ENCODE measurements around the gene PRR20G. TPM values are rescaled to one million over a fixed set of nuclear protein-coding genes. Genes with fewer than 3 reads are reported as not detected.

PRR20G gene
- total and polyA plus RNA-seq, 2 of the 4 experiments (the other 2 are of a cell fraction): not detected

- H2AFZ ChIP-seq (replicated peaks; ENCODE audit: low read length, poor library complexity): no peak overlapping the region
Observed at GRCh38 chr3:127286571-127287140, 1.2 kb downstream of the PRR20G start.

More at GRCh38 chr3:127286571-127287140, 1.2 kb downstream of the PRR20G start:
- no peak overlapping the region for H2BK5ac ChIP-seq (ENCODE audit: low read depth, low read length, poor library complexity, severe bottlenecking)
- no peaks in the 10 kb centered on the region for H3K36me3 ChIP-seq (ENCODE audit: control insufficient read depth, insufficient read depth, low read length)
- H3K9ac ChIP-seq (ENCODE audit: low read depth, low read length): no peak overlapping the region
- DNase-seq (peak; percentile 6), ATAC-seq (ENCODE audit: low read depth) (no peak)
- no peaks in the 10 kb centered on the region for H3K27me3 ChIP-seq (ENCODE audit: control insufficient read depth, insufficient read depth, low read length)
- H4K91ac ChIP-seq (ENCODE audit: insufficient read depth, low read depth, low read length): no peak overlapping the region
- H4K5ac ChIP-seq (ENCODE audit: low read depth, low read length): no peak overlapping the region
- H4K8ac ChIP-seq (ENCODE audit: low read depth in 2 of 2, low read length in 2 of 2): no peak overlapping the region
- no peaks in the 10 kb centered on the region for H3K4me1 ChIP-seq (ENCODE audit: control insufficient read depth, insufficient read depth, low read length)
- no peaks in the 10 kb centered on the region for H3K9me1 ChIP-seq (ENCODE audit: insufficient read depth, low read length)
- H2AK9ac ChIP-seq (replicated peaks; ENCODE audit: low read depth, low read length, poor library complexity): no peak overlapping the region
- no TSS peak for BruUV-seq (replicated peaks)
- no peak overlapping the region for H2BK20ac ChIP-seq (ENCODE audit: low read depth, low read length)
- ChIA-PET POLR2A (ENCODE audit: unreplicated experiment) (no interaction called here), CTCF (no interaction called here)
- H3K56ac ChIP-seq (ENCODE audit: extremely low read depth, insufficient read depth, low read length): no peak overlapping the region
- H2BK15ac ChIP-seq (ENCODE audit: low read depth, low read length): no peak overlapping the region
- no peak overlapping the region for H3K14ac ChIP-seq (replicated peaks; ENCODE audit: low read depth, low read length)
- H3K23ac ChIP-seq (ENCODE audit: low read depth, low read length): no peak overlapping the region
- H3K4ac ChIP-seq (ENCODE audit: low read depth, low read length): no peak overlapping the region
- TF ChIP-seq ELK1 (IDR thresholded peaks at IDR 0.05; ENCODE audit: borderline replicate concordance, low read depth, low read length) (no peak), RAD21 (IDR thresholded peaks at IDR 0.05; ENCODE audit: low read length) (no peak), CHD1 (IDR thresholded peaks at IDR 0.05; ENCODE audit: low read depth, low read length) (no peak), CEBPB (IDR thresholded peaks at IDR 0.05; ENCODE audit: low read depth, low read length) (no peak), NFE2L2 (IDR thresholded peaks at IDR 0.05; ENCODE audit: low read depth, low read length) (no peak), USF2 (IDR thresholded peaks at IDR 0.05; ENCODE audit: low read depth, low read length) (no peak), POLR2A (IDR thresholded peaks at IDR 0.05; ENCODE audit: low read depth, low read length) (no peak), RCOR1 (IDR thresholded peaks at IDR 0.05; ENCODE audit: insufficient replicate concordance, low read length) (no peak), CTCF (conservative IDR thresholded peaks at IDR 0.05; ENCODE audit: low read depth, low read length) (no peak), BHLHE40 (IDR thresholded peaks at IDR 0.05; ENCODE audit: low read depth, low read length) (no peak)
- no peak overlapping the region for H3K27ac ChIP-seq (ENCODE audit: insufficient read depth, low read length)
- no peak overlapping the region for H2BK120ac ChIP-seq (ENCODE audit: low read depth, low read length)
- no peak overlapping the region for H3K4me3 ChIP-seq (ENCODE audit: insufficient read depth, low read depth, low read length)
- no peaks in the 10 kb centered on the region for H3K79me1 ChIP-seq (ENCODE audit: low read depth in 1 of 2, low read length in 2 of 2)
- intact Hi-C loops (cut with micrococcal nuclease) (no loop called here), in situ Hi-C loops (cut with MboI; ENCODE audit: low sequenced_read_pairs) (no loop called here), dilution Hi-C loops (cut with HindIII; ENCODE audit: low sequenced_read_pairs, unreplicated experiment) (no loop called here)
- no peaks in the 10 kb centered on the region for H3K9me3 ChIP-seq (ENCODE audit: control insufficient read depth, insufficient read depth, low read length)
- H4K20me1 ChIP-seq (ENCODE audit: insufficient read depth, low read length): no peaks in the 10 kb centered on the region
- no peak overlapping the region for H3K18ac ChIP-seq (ENCODE audit: low read depth, low read length)
- H2AK5ac ChIP-seq (ENCODE audit: low read depth, low read length): no peak overlapping the region
- no CpG with 5 or more reads among the region's 9 CpGs for WGBS, 2 experiments (ENCODE audit: extremely low coverage in 2 of 2, insufficient read length in 1 of 2)
- H3K4me2 ChIP-seq (ENCODE audit: low read depth, low read length): no peak overlapping the region

All from IMR-90 (cell line).